ENCODE measurements around the gene CD74.

CD74 gene

DNA sequence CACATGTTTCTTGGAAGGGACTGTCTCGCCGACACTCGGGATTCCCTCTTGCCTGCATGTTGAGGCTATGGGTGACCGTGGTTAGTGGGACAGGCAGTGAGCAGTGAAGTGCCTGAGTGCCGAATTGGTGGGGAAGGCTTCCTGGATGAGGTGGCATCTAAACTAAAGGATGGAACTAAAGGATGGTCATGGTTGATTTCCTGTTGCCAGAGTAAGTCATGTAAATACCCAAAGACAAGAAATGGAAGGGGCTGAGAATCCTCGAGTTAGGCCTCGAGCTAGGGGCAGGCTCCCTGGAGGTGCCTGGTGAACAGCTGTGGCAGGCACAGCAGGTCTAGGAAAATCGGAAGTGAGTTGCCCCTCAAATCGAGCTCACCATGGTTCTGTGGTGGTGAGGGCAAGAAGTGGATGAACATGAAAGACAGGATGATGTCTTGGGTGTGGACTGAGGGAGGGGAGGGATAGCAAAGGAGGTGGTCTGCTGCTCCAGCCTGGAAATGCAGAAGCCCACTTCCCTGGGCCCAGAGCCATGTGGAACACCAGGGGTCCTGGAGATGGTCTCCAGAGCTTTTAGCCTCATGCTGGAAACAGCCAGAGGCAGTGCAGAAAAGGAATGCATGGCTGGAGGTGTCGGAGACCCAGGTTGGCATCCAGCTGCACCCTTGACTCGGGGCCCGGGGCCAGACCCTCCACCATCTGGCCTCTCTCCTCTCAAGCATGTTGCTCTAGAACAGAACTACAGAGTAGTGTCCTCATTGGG, 12.2 kb downstream of the CD74 start:
- H3K27me3 ChIP-seq (ENCODE audit: insufficient read depth, low read depth): no peaks in the 10 kb centered on the region
- TF ChIP-seq, protein P1, sequence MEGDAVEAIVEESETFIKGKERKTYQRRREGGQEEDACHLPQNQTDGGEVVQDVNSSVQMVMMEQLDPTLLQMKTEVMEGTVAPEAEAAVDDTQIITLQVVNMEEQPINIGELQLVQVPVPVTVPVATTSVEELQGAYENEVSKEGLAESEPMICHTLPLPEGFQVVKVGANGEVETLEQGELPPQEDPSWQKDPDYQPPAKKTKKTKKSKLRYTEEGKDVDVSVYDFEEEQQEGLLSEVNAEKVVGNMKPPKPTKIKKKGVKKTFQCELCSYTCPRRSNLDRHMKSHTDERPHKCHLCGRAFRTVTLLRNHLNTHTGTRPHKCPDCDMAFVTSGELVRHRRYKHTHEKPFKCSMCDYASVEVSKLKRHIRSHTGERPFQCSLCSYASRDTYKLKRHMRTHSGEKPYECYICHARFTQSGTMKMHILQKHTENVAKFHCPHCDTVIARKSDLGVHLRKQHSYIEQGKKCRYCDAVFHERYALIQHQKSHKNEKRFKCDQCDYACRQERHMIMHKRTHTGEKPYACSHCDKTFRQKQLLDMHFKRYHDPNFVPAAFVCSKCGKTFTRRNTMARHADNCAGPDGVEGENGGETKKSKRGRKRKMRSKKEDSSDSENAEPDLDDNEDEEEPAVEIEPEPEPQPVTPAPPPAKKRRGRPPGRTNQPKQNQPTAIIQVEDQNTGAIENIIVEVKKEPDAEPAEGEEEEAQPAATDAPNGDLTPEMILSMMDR (conservative IDR thresholded peaks at IDR 0.05; ENCODE audit: low read depth, low read length): no peak
- no peaks in the 10 kb centered on the region for H3K4me1 ChIP-seq (ENCODE audit: low read depth, poor library complexity, severe bottlenecking)
- H3K9ac ChIP-seq: no peak overlapping the region
- peak overlapping the region; percentile 22; the same call in 1 of the 2 replicates for H3K27ac ChIP-seq
- no peak overlapping the region for H2AFZ ChIP-seq (ENCODE audit: low read depth)
- no peak overlapping the region for H3K4me2 ChIP-seq
- no peaks in the 10 kb centered on the region for H3K79me2 ChIP-seq (ENCODE audit: insufficient read depth, low read depth)
- no peaks in the 10 kb centered on the region for H4K20me1 ChIP-seq (ENCODE audit: insufficient read depth)
- no peaks in the 10 kb centered on the region for H3K36me3 ChIP-seq (ENCODE audit: insufficient read depth)
- no peak overlapping the region for H3K4me3 ChIP-seq (IDR thresholded peaks at IDR 0.05; ENCODE audit: insufficient read depth, low read depth, low read length)

DNA sequence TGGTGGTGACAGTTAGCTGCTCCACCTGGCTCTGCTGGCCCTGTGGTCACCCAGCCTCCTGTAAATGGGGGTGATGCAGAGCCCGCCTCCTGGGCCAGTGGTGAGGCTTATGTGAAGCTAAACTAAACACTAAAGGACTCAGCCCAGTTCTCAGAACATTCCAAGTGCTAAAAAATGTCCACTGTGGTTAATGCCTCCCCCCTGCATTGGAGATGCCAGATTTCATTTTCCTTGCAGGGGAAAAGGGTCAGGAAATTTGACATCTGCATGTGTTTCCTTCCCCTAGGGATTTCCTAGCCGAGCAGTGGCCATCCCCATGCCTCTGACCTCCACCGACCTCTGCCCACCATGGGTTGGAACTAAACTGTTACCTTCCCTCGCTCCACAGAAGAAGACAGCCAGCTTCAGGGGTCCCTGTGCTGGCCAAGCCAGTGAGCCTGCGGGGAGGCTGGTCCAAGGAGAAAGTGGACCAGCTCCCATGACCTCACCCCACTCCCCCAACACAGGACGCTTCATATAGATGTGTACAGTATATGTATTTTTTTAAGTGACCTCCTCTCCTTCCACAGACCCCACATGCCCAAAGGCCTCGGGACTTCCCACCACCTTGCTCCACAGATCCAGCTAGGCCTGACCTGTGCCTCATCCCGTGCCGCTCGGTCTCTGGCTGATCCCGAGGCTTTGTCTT, 13.0 kb downstream of the CD74 start:
- H4K20me1 ChIP-seq (ENCODE audit: insufficient read depth): no peaks in the 10 kb centered on the region
- peaks cover under 1% of the 10 kb centered on the region for H3K4me1 ChIP-seq (ENCODE audit: low read depth, poor library complexity, severe bottlenecking)
- H3K4me3 ChIP-seq (IDR thresholded peaks at IDR 0.05; ENCODE audit: insufficient read depth, low read depth, low read length): no peak overlapping the region
- no peak overlapping the region for H3K4me2 ChIP-seq
- TF ChIP-seq, protein P1 (conservative IDR thresholded peaks at IDR 0.05; ENCODE audit: low read depth, low read length): no peak
- H3K79me2 ChIP-seq (ENCODE audit: insufficient read depth, low read depth): no peaks in the 10 kb centered on the region
- H3K9ac ChIP-seq: no peak overlapping the region
- H2AFZ ChIP-seq (ENCODE audit: low read depth): no peak overlapping the region
- H3K36me3 ChIP-seq (ENCODE audit: insufficient read depth): no peaks in the 10 kb centered on the region
- H3K27ac ChIP-seq: no peak overlapping the region
- H3K27me3 ChIP-seq (ENCODE audit: insufficient read depth, low read depth): no peaks in the 10 kb centered on the region

DNA sequence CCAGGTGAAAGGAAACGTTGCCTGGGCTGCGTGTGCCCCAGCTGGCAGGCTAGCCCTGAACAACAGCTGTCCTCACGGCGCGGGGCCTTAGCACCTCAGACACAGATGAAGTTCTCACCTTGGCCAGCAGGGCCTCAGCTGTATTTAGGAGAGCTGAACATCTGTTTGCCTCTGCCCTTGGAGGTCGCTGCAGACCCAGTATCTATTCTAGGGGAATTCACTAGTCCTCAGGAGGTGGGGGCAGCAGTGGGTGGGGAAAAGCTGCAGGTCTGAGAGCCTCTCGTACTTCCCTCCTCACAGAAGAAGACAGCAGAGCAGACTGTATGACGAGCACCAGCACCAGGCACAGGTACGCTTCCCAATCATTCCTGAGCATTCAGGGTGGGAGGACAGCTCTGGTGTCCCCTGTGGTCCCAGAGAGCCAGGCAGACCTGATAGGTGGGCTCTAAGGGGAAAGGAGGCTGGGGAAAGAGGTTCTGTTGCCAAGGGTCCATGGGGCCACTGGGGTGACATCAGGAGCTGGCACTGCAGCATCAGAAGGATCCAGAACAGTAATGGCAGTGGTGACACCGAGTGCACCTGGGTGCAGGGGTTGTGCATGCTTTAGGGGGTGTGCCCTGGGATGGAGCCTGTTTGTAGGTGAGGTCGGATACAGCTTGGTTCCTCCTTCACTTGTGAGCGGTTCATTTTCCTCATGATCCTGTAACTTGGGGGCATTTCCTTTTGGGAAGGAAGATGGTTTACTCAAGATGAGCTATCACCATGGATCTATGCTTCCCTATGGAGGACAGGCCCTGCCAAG, 13.8 kb downstream of the CD74 start:
- H3K9ac ChIP-seq: no peak overlapping the region
- no peak overlapping the region for H2AFZ ChIP-seq (ENCODE audit: low read depth)
- no peaks in the 10 kb centered on the region for H3K36me3 ChIP-seq (ENCODE audit: insufficient read depth)
- peaks cover 8% of the 10 kb centered on the region for H3K4me1 ChIP-seq (ENCODE audit: low read depth, poor library complexity, severe bottlenecking)
- no peaks in the 10 kb centered on the region for H3K79me2 ChIP-seq (ENCODE audit: insufficient read depth, low read depth)
- H3K27me3 ChIP-seq (ENCODE audit: insufficient read depth, low read depth): no peaks in the 10 kb centered on the region
- H3K27ac ChIP-seq: no peak overlapping the region
- no peak overlapping the region for H3K4me3 ChIP-seq (IDR thresholded peaks at IDR 0.05; ENCODE audit: insufficient read depth, low read depth, low read length)
- TF ChIP-seq, protein P1 (conservative IDR thresholded peaks at IDR 0.05; ENCODE audit: low read depth, low read length): peak; percentile 48
- H3K4me2 ChIP-seq: no peak overlapping the region
- no peaks in the 10 kb centered on the region for H4K20me1 ChIP-seq (ENCODE audit: insufficient read depth)

DNA sequence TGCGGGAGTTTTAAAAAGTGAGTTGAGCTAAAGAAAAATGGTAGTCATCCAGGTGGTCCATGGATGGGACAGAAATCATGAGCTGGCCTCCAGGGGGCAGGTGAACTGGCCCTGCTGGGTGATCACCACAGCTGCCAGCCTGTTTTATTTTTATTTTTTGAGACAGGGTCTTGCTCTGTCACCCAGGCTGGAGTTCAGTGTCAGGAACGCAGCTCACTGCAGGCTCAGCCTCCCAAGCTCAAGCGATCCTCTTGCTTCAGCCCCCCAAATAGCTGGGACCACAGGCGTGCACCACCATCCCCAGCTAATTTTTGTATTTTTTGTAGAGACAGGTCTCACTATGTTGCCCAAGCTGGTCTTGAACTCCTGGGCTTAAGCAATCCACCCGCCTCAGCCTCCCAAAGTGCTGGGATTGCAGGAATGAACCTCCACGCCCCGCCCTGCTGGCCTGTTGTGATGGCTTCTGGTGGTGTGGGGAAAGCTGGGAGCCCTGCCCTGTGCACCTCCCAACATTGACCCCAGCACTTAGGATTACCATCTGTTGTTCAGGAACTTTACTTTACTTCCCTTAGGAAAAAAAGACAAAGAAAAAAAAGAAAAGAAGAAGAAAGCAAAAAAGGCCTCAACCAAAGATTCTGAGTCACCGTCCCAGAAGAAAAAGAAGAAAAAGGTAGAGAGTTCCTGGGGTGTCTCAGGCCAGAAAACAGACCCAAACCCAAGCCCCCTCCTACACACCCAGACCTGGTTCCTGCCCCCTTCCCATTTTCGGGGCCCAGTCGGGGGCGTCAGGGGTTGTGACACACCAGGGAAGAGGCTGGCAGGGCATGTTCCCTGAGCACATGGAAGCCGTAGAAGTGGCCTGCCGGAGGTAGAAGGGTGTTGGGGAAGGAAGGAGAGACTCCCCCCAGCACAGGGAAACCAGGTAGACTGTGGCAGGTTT, 14.7 kb downstream of the CD74 start:
- TF ChIP-seq, protein P1 (conservative IDR thresholded peaks at IDR 0.05; ENCODE audit: low read depth, low read length): no peak
- no peak overlapping the region for H3K9ac ChIP-seq
- H3K27ac ChIP-seq: no peak overlapping the region
- no peaks in the 10 kb centered on the region for H3K79me2 ChIP-seq (ENCODE audit: insufficient read depth, low read depth)
- H4K20me1 ChIP-seq (ENCODE audit: insufficient read depth): no peaks in the 10 kb centered on the region
- no peak overlapping the region for H3K4me2 ChIP-seq
- no peak overlapping the region for H2AFZ ChIP-seq (ENCODE audit: low read depth)
- H3K4me3 ChIP-seq (IDR thresholded peaks at IDR 0.05; ENCODE audit: insufficient read depth, low read depth, low read length): no peak overlapping the region
- no peaks in the 10 kb centered on the region for H3K27me3 ChIP-seq (ENCODE audit: insufficient read depth, low read depth)
- H3K4me1 ChIP-seq (ENCODE audit: low read depth, poor library complexity, severe bottlenecking): peaks cover 17% of the 10 kb centered on the region
- H3K36me3 ChIP-seq (ENCODE audit: insufficient read depth): no peaks in the 10 kb centered on the region

Measured in KMS-11 (cell line).